ENCODE measurements around the gene MIPEP.

- TF ChIP-seq ZNF157 (tag by site-specific recombination; IDR thresholded peaks at IDR 0.05), result no peak
- no peak for TF ChIP-seq CTCF (tag by site-specific recombination; IDR thresholded peaks at IDR 0.05)
- TF ChIP-seq ZNF138 (tag by site-specific recombination; IDR thresholded peaks at IDR 0.05; ENCODE audit: borderline replicate concordance), result no peak
- TF ChIP-seq ZNF398 (tag by site-specific recombination; IDR thresholded peaks at IDR 0.05), result no peak
- no peak for TF ChIP-seq ZBTB48 (tag by site-specific recombination; IDR thresholded peaks at IDR 0.05)
- TF ChIP-seq PRDM6 (tag by site-specific recombination; IDR thresholded peaks at IDR 0.05), result no peak
- no peak for TF ChIP-seq ZBTB7A (tag by site-specific recombination; IDR thresholded peaks at IDR 0.05; ENCODE audit: low read depth)
- no peak for TF ChIP-seq ZNF621 (tag by site-specific recombination; IDR thresholded peaks at IDR 0.05)
- no peak for TF ChIP-seq ZNF777 (tag by site-specific recombination; IDR thresholded peaks at IDR 0.05; ENCODE audit: borderline replicate concordance)
- no peak for TF ChIP-seq TCF7L2 (IDR thresholded peaks at IDR 0.05; ENCODE audit: borderline replicate concordance, low read depth, low read length)
- no peak for TF ChIP-seq KLF1 (tag by site-specific recombination; IDR thresholded peaks at IDR 0.05)
- TF ChIP-seq PBX3 (CRISPR knock-in tag; IDR thresholded peaks at IDR 0.05), result no peak
- no peak for TF ChIP-seq ZNF76 (tag by site-specific recombination; IDR thresholded peaks at IDR 0.05; ENCODE audit: borderline replicate concordance, low read depth)
- no peak for TF ChIP-seq ZNF202 (tag by site-specific recombination; IDR thresholded peaks at IDR 0.05; ENCODE audit: borderline replicate concordance)
Measured at GRCh38 chr13:23736541-23736940, 152.7 kb downstream of the MIPEP start.

Data from HEK293 (cell line).